GM23248 (cell line): Measurements from ENCODE around the gene FAM193B. TPM values are rescaled to one million over a fixed set of nuclear protein-coding genes. Genes with fewer than 3 reads are reported as not detected.

Source experiments
- DNase-seq: peaks from one replicate; pipeline ENCODE4 v3.0.0-alpha.2; 2015
- H2AFZ ChIP-seq: fragments of 200-600 bp; sonication (generic); 2 replicates; pipeline ENCODE4 v1.6.1; 2016; ENCODE audit warnings: antibody characterized with exemption
- H3F3A ChIP-seq: fragments of 200-600 bp; sonication (generic); 2 replicates; pipeline ENCODE4 v1.6.1; 2016; ENCODE audit warnings: mild to moderate bottlenecking, antibody characterized with exemption, mixed run types; ENCODE audit not compliant: insufficient read depth
- H3K27ac ChIP-seq: fragments of 200-600 bp; sonication (generic); 2 replicates; pipeline ENCODE4 v1.5.1; 2016; ENCODE audit warnings: mild to moderate bottlenecking
- H3K27me3 ChIP-seq: fragments of 200-600 bp; sonication (generic); replicated peaks from 2 replicates; pipeline ENCODE4 v1.6.1; 2016; ENCODE audit warnings: mild to moderate bottlenecking; ENCODE audit not compliant: insufficient read depth
- H3K36me3 ChIP-seq: fragments of 200-600 bp; sonication (generic); 2 replicates; pipeline ENCODE4 v1.6.1; 2016; ENCODE audit warnings: low read depth, mild to moderate bottlenecking
- H3K4me1 ChIP-seq: fragments of 200-600 bp; sonication (generic); 2 replicates; pipeline ENCODE4 v1.6.1; 2016; ENCODE audit warnings: mild to moderate bottlenecking; ENCODE audit not compliant: insufficient read depth
- H3K4me2 ChIP-seq: fragments of 200-600 bp; sonication (generic); one replicate; pipeline ENCODE4 v1.6.1; 2016; ENCODE audit warnings: mild to moderate bottlenecking; ENCODE audit not compliant: unreplicated experiment
- H3K4me3 ChIP-seq: fragments of 200-600 bp; sonication (generic); 2 replicates; pipeline ENCODE4 v1.5.1; 2016; ENCODE audit warnings: mild to moderate bottlenecking
- H3K79me2 ChIP-seq: fragments of 200-600 bp; sonication (generic); 2 replicates; pipeline ENCODE4 v1.6.1; 2016; ENCODE audit warnings: mild to moderate bottlenecking; ENCODE audit not compliant: insufficient read depth
- H3K9ac ChIP-seq: fragments of 200-600 bp; sonication (generic); 2 replicates; pipeline ENCODE4 v1.6.1; 2016; ENCODE audit warnings: mild to moderate bottlenecking
- H3K9me2 ChIP-seq: fragments of 200-600 bp; sonication (generic); 2 replicates; pipeline ENCODE4 v1.6.1; 2016; ENCODE audit warnings: mixed run types, mild to moderate bottlenecking, moderate library complexity; ENCODE audit not compliant: insufficient read depth
- H3K9me3 ChIP-seq: fragments of 200-600 bp; sonication (generic); one replicate; pipeline ENCODE4 v1.6.1; 2017; ENCODE audit warnings: low read depth
- H4K20me1 ChIP-seq: fragments of 200-600 bp; sonication (generic); 2 replicates; pipeline ENCODE4 v1.6.0; 2016; ENCODE audit not compliant: insufficient read depth
- EZH2 ChIP-seq: fragments of 200-600 bp; sonication (generic); IDR thresholded peaks from 2 replicates; pipeline ENCODE4 v1.6.1; 2018; ENCODE audit warnings: antibody characterized with exemption, mild to moderate bottlenecking; ENCODE audit not compliant: insufficient read depth, poor library complexity, severe bottlenecking
- EZH2phosphoT487 ChIP-seq: fragments of 200-600 bp; sonication (generic); IDR thresholded peaks from 2 replicates; pipeline ENCODE4 v1.6.1; 2018; ENCODE audit warnings: antibody characterized with exemption, moderate library complexity, mild to moderate bottlenecking, low read depth; ENCODE audit not compliant: insufficient read depth
- WGBS, 2 experiments: methylation state at CpG; one replicate each; pipeline ENCODE4 v1.1.6; 2015 to 2017; ENCODE audit warnings: low lambda C conversion rate in 2 of 2, low coverage in 1 of 2; ENCODE audit errors: missing lambda C conversion rate in 2 of 2; 5-methylcytosine and 5-hydroxymethylcytosine counted together
- in situ Hi-C: fragments of 300-500 bp; cut with MboI; formaldehyde crosslinking; loops from 2 replicates; pipeline ENCODE4 v1.15.0; 2020
- polyA plus RNA-seq: library from polyadenylated mRNA; unstranded; fragments of >200 nt; fragmentation: Nextera tagmentation; extraction: Ambion mirVana; gene quantifications from 2 replicates; pipeline ENCODE4 v1.2.1, GENCODE V29; 2016
- total RNA-seq: library from RNA; depleted of rRNA; stranded (reverse); fragments of >200 nt; shearing (Covaris generic); gene quantifications from 2 replicates; pipeline ENCODE4 v1.2.3, GENCODE V29; 2014

Gene FAM193B
- total and polyA plus RNA-seq, 2 experiments from 2014 or later = 8.0 to 21.9 TPM

GRCh38 chr5:177557796-177558195 lies 3.4 kb upstream of the FAM193B start:
- H3F3A ChIP-seq = peaks cover 4% of the 10 kb centered on the region; the same call in 1 of the 2 replicates
- DNase-seq = no peak
- H3K79me2 ChIP-seq = peaks cover 18% of the 10 kb centered on the region
- no peak overlapping the region for H3K4me3 ChIP-seq
- no peaks in the 10 kb centered on the region for H4K20me1 ChIP-seq
- in situ Hi-C loops = no loop called here
- H3K4me1 ChIP-seq = peaks cover 7% of the 10 kb centered on the region
- H3K27ac ChIP-seq = no peak overlapping the region
- H3K36me3 ChIP-seq = no peaks in the 10 kb centered on the region
- 74 to 85% methylated on average over 5 of the region's 5 CpGs for WGBS, 2 experiments
- no peaks in the 10 kb centered on the region; the same call in 1 of the 2 replicates for H3K27me3 ChIP-seq
- H3K4me2 ChIP-seq = no peak overlapping the region
- no peaks in the 10 kb centered on the region for H3K9me2 ChIP-seq
- H2AFZ ChIP-seq = no peak overlapping the region
- TF ChIP-seq EZH2 (no peak), EZH2phosphoT487 (no peak)
- no peaks in the 10 kb centered on the region for H3K9me3 ChIP-seq
- H3K9ac ChIP-seq = no peak overlapping the region

GRCh38 chr5:177557041-177557647 lies 2.8 kb upstream of the FAM193B start:
- Histone ChIP-seq H3K27me3 (no peaks in the 10 kb centered on the region), H3K9me3 (no peaks in the 10 kb centered on the region), H3K4me1 (peaks cover 13% of the 10 kb centered on the region), H3K79me2 (peaks cover 24% of the 10 kb centered on the region), H3K27ac (no peak overlapping the region), H4K20me1 (peaks cover under 1% of the 10 kb centered on the region), H2AFZ (no peak overlapping the region), H3K4me3 (no peak overlapping the region), H3K36me3 (no peaks in the 10 kb centered on the region), H3K9me2 (no peaks in the 10 kb centered on the region), H3F3A (peaks cover 11% of the 10 kb centered on the region; the same call in 1 of the 2 replicates), H3K4me2 (no peak overlapping the region), H3K9ac (no peak overlapping the region)
- TF ChIP-seq EZH2phosphoT487 (no peak), EZH2 (no peak)
- in situ Hi-C loops = no loop called here
- 34 to 41% methylated on average over 4 of the region's 4 CpGs for WGBS, 2 experiments
- no peak for DNase-seq

GRCh38 chr5:177555665-177556064 lies 1.3 kb upstream of the FAM193B start:
- in situ Hi-C loops = no loop called here
- no peak overlapping the region for H3K27ac ChIP-seq
- 97 to 99% methylated on average over 5 of the region's 5 CpGs for WGBS, 2 experiments
- peaks cover 5% of the 10 kb centered on the region for H4K20me1 ChIP-seq
- H3K4me2 ChIP-seq = no peak overlapping the region
- H3K79me2 ChIP-seq = peaks cover 39% of the 10 kb centered on the region
- TF ChIP-seq EZH2phosphoT487 (no peak), EZH2 (no peak)
- no peak overlapping the region for H3K9ac ChIP-seq
- no peak for DNase-seq
- no peaks in the 10 kb centered on the region for H3K9me2 ChIP-seq
- no peak overlapping the region for H2AFZ ChIP-seq
- H3F3A ChIP-seq = peaks cover 16% of the 10 kb centered on the region
- H3K4me3 ChIP-seq = no peak overlapping the region
- H3K4me1 ChIP-seq = peaks cover 16% of the 10 kb centered on the region
- H3K36me3 ChIP-seq = 0 out of 2 replicates have a peak, but pooled peaks cover 4% of the 10 kb centered on the region
- no peaks in the 10 kb centered on the region for H3K9me3 ChIP-seq
- H3K27me3 ChIP-seq = no peaks in the 10 kb centered on the region

GRCh38 chr5:177555228-177555627 lies 865 bp upstream of the FAM193B start:
- Histone ChIP-seq H3K79me2 (peaks cover 44% of the 10 kb centered on the region), H3K4me3 (peak overlapping the region; percentile 91; the same call in 1 of the 2 replicates), H2AFZ (peak overlapping the region; percentile 94), H3K27me3 (no peaks in the 10 kb centered on the region), H3K4me2 (peak overlapping the region; percentile 79), H4K20me1 (peaks cover 5% of the 10 kb centered on the region), H3K9me3 (no peaks in the 10 kb centered on the region), H3K9ac (no peak overlapping the region), H3F3A (peaks cover 16% of the 10 kb centered on the region), H3K9me2 (no peaks in the 10 kb centered on the region), H3K27ac (no peak overlapping the region), H3K36me3 (0 out of 2 replicates have a peak, but pooled peaks cover 4% of the 10 kb centered on the region), H3K4me1 (peaks cover 16% of the 10 kb centered on the region)
- no peak for DNase-seq
- TF ChIP-seq EZH2phosphoT487 (no peak), EZH2 (no peak)
- 95 to 97% methylated on average over 2 of the region's 2 CpGs for WGBS, 2 experiments
- in situ Hi-C loops = no loop called here
